Fibroblast of skin of left biceps (primary cell): ENCODE data around the gene ADORA1.

Experiments
- DNase-seq, 2 experiments: peaks; one replicate each; pipeline ENCODE4 v3.0.0-alpha.2; 2013; ENCODE audit warnings: low read depth in 2 of 2

ADORA1 gene

DNA sequence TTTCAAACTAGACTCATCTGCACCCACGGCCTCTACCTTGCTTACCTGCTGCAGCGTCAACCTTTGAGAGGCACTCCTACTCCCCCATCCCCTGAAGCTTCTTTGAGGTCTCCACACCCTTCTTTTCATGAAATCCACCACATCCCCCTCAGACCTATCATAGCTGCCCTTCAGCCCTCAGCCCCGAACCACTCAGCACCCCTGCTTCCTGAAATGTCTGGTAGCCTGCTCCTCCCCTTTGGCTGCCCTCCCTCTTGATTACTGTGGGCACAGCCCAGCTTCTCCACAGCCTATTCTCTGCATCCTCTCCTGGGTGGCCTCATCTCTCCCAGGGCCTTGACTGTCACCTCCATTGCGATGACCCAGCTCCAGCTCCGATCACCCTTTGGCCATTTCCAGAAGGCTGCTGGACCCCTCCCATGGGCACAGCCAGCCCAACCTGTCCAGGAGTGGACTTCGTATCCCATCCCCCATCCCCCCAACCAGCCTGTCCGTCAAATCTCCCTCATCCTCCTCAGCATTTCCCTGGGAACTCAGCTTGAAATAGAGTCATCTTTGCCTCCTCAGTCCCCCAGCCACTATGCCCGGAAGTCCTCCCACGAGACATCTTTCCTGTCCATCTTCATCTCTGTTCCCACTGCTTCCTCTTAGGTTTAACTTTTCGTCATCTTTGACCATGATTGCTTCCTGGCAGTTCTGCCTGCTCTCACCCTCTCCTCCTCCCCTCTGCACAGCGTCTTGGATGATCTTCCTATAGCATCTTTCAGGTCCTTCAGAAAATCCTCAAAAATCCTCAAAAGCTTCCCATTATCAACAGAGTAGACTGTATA lies 6.1 kb upstream of the ADORA1 start:
- no peak for DNase-seq

DNA sequence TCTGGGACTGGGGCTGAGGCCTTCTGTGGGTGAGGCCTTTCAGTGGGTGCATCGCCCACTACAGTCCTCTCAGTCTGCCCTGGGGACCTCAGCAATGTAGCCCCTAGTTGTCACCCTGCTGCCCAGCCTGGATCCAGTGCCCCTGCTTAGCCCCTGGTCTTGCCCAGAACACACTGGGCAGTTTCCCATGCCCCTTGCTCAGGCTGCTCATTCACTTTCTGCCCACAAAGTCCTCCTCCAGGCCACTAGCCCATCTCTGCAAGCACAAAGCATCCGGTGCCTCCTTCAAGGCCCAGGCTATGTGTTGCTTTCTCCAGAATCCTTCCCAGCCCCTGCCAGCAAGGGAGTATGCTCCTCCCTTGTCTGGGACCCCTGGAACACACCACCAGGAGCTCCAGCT lies 5.4 kb upstream of the ADORA1 start:
- no peak for DNase-seq

DNA sequence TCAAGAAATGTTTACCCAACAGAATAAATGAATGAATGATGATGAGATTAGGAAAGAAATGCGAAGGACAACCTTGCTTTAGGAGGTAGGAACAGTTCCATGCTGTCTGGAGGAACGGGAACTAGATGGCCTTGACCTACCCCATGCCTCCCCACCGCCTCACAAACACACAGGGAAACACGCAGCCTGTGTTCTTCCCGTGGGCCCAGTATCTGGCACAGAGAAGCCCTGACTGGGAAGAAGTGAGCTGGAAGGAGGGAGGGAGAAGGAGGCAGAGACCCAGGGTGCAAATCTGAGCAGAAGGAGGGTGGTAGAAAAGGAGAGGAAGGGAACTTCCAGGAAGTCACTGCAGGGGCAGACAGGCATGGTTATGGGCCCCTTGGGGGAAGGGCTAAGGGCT lies 3.5 kb upstream of the ADORA1 start:
- DNase-seq: no peak

DNA sequence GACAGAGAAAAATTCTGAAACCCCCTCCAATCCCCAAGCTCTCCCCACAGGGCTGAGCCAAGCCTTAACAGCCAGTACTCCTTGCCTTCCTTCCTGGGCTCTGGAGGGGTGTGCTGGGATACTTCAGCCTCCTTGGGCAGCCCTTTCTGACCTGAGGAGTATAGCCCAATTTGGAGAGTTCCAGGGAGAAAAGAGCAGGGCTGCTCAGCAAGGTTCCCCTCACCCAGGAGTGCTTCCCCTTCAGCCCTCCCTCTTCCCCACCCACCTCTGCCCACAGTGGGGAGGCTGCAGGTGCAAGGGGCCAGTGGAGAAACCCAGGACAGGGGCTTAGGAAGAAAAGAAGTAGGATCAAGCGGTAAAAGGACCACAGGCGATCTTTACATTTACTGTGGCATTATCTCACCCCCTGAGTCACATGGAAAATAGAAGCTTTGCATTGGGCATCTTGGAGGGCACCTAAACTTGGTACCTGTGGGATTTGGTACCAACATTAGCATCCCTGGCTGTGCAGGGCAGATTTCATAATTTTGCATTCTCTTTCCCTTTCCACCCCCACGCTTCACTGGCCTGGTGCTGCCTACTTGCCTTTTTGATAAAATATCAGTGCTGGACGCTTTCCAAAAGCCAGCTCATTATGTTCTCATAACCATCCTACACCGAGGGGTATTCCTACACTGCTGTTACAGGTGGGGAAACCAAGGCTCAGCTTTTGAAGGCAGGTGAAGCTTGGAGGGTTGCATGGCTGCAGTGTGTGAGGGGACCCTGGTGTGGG lies 2.8 kb upstream of the ADORA1 start:
- DNase-seq: no peak

DNA sequence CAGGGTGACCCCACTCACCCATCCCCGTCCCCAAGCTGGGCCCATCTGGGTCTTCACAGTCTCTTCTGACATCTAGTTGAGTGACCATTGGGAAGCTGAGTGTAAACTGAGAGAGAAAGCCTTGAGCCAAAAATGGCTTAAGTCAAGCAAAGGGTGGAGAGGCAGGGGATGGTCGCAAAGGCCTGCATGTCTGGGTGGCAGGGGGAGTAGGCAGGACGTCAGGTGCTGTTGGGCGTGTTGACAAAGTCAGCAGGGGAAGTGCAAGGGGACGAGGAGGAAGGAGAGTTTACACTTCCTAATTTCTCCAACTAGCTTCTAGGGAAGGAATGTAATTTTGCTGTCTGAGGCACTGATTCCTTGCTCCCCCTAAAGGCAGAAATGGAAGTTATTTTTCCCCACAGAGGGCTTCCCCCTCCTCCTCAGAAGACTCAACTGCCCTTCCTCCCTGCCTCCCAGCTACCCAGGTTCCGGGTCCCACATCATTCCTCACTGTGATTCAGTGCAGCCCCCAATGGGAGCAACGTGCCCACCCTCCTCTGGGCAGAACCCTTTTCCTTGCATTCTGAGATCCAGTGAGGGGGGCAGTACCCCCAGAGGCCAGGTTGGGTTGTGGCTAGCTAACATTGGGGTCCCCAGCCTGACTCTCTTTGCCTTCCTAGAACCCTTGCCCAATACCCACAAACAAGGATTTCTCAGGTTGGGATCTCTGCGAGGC lies 1.2 kb upstream of the ADORA1 start:
- no peak for DNase-seq

DNA sequence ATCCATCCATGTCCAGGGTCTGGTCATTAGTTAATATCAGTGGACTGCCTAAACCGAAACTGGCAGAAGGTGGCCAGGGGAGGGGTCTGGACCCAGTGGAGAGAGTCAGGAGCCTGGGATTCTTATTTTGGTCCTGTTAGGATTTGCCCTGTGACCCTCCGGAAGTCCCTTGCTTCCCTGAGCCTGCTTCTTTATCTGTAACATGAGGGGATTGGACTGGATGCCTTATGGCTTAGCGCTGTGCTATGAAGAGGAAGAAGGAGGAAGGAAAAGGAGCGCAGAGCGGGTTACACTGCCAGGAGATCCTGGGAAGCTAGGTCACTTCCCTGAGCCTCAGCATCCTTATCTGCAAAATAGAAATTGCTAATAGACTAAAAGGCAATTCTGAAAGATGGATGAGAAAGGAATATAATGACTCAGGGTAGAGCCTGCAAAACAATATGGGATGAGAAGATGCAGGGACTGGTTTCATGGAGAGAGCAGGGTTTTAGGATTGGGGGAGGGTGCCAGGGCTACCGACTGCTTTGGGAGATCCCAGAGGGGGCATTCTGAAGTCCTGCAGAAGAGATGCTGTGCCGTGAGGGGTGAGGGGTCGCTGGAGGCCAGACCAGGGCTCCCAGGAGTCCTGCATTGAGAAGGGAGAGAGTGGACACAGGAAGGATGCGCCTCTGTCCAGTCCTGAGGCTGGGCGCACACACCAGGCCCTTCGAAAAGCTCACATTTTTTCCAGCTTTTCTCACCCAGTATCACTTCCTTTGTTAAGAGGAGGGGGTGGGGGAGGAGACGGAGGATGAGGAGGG lies 460 bp upstream of the ADORA1 start:
- no peak for DNase-seq

DNA sequence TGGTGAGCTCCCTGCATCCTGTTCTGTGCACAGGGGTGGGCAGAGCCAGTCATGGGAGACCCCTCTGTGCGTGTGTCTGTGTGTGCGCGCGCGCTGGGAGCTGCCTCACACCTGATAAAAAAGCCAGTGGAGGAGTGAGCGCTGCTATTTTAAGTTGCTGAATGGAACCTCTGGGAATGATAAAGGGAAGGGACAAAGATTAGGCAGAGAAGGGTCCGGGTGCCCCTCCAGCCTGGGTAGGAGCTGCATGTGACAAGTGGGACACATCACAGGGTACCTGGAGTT lies 847 bp downstream of the ADORA1 start:
- DNase-seq: no peak

DNA sequence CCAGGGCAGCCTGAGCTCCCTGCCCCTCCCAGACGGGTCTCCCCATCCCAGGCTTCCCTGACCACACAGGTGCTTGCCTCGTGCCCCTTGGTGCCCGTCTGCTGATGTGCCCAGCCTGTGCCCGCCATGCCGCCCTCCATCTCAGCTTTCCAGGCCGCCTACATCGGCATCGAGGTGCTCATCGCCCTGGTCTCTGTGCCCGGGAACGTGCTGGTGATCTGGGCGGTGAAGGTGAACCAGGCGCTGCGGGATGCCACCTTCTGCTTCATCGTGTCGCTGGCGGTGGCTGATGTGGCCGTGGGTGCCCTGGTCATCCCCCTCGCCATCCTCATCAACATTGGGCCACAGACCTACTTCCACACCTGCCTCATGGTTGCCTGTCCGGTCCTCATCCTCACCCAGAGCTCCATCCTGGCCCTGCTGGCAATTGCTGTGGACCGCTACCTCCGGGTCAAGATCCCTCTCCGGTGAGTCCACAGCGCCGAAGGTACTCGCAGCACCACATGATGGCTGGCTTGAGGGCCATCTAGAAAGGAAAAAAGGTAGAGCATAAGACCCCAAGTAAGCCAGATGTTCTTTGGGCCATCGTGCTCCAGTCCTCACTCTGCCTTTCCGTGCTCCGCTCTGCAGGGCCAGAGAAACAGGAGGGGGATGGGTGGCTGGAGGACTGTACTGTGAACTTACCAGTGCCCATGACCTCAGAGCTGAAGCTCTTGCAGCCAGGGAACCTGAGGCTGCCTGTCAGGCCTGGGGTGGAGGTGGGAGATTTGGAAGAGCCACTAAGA lies 1.4 kb downstream of the ADORA1 start:
- DNase-seq: no peak

DNA sequence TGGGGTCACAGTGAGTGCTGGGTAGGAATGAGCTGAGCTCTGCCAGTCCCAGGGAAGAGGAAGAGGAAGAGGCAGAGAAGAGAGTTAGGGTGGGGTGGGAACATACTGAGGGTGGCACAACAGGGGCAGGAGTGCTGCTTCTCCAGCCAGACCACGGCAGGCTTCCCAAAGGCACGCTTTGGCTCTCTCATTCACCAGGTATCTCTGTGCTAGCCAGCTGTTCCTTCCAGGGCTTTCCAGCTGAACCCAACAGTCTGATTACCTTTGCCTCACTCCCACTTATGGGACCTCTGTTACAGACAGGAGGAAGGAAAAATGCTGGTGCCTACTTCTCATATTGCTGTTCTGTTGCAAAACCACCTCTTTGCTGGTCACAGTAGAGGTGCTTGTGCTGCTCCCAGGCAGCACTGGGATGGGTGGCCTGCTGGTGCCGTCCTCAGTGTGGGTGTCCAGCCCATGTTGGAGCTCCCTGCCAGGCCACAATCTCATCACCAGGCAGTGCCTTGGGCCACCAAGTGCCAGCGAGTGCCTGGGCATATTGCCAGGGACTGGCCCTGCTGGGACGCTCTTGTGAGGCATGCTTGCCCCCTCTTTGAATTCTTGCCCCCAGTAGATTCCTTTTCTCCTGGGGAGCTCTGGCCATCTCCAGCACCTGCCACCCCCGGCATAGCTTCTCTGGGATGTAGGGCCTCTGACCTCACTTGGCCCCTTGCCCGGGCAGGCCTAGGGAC lies 2.1 kb downstream of the ADORA1 start:
- no peak for DNase-seq

DNA sequence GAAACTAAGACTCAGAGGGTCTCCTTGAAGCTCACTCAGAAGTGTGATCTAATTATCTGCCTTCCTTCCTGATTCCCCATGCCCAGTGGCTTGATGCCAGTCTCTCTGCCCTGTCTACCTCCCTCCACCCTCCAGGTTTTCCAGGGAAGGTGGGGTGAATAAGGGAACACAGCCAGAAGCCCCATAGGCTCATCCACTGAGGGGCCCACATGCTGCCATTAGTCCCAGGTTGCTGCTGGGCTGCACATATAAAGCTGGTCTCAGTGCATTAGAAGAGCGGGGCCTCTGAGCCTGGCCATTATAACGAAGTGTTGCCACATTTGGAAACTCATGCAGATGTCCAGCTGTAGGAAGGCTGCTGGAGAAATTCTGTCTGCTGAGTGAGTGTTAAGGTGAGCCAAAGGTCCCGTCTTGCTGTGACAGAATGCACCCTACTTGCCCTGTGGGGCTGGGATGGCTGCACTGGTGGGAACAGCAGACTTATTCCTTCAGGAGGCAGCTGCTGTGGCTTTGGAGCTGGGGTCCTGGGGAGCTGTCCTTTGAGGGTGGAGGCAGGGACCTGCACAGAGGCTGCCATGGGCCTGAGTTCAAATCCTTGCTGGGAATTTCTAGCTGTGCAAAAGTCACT lies 2.9 kb downstream of the ADORA1 start:
- DNase-seq: no peak

DNA sequence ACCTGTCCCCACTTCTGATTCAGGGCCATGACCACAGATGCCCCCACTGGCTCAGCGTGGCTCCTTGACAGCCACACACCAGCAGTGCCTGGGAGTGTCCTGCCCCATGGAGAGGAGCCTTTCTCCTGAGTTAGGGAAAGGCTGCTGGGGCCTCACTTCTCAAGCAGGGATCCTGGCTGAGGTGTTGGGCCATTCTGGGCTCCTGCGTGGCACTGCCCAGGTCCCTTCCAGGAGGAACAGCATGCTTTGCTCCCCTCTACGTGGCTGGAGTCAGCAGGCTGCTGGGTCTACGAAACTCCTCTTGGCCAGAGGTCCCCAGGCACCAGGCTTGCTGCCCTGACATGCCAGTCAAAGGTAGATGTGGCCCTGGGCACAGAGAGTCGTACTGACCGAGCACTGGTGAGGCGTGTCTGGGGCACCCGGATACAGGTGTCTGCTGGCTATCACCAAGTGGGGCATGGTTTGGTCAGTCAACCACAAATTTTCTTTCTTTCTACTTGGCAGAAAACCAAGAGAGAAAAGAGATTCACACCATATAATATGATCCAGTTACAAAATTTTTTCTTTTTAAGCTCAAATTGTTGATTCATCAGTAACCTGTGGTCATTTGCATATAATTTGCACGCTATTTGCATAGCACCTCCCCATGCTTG lies 4.1 kb downstream of the ADORA1 start:
- no peak for DNase-seq

DNA sequence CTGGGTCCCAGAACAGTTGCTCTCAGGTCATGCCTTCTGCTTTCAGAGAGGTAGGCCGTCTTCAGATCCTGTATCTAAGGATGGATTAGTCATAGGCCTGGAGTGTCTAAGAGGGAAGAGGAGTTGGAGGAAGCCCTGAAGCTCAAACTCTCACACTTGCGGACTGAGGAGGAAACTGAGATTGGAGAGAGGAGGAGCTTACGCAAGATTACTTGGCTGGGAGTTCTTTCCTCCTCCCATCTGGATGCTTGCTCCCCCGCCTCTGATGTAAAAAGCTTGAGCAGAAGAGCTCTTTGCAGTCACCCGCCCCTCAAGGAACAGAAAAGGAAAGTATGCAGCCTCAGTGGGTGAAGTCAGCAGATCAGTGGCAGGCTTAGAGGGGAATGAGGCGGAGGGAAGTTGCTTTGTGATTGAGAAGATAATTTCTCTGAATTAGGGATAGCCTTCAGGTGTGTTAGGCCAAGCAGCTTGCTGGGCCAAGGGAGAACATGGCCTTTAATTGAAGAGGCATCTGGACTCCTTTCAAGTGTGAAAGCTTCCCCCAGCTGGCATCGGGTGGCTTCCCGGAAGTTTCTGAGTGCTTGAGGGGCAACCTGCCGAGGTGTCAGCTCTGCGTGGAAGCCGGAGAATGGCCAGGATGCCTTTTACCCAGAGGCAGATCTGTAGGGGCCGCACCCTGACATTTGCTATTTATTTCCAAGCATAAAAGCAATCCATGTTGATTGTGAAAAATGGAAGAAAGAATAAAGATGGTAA lies 6.6 kb downstream of the ADORA1 start:
- DNase-seq: peak; percentile 25 to 32

DNA sequence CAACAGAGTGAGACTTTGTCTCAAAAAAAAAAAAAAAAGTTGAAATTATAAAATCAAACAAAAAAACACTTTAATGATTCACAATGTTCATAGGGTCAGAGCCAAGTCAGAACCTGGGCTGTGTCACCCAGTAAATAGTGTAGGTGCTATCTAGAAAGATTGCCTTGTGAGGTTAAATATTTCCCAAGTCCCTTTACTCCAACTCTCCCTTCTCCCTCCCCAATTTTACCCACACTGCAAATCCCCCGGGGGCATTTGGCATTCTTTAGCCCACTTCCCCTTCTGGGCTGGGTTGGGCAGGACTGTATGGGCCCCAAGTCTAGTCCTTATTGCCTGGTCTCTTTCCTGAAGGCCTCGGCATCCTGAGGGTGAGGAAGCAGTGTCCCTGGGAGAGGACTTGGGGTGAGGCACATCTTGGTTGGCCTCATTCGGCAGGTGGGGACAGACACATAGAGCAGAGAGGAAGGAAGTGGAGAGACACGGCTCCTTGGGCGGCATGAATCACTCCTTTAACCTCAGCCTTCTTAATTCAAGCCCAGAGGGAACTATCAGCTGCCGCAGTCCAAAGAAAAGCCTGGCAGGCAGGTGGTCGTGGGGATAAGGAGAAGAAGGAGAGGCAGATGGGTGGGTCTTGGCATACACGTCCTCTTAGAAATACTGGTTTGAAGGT lies 8.2 kb downstream of the ADORA1 start:
- no peak for DNase-seq

DNA sequence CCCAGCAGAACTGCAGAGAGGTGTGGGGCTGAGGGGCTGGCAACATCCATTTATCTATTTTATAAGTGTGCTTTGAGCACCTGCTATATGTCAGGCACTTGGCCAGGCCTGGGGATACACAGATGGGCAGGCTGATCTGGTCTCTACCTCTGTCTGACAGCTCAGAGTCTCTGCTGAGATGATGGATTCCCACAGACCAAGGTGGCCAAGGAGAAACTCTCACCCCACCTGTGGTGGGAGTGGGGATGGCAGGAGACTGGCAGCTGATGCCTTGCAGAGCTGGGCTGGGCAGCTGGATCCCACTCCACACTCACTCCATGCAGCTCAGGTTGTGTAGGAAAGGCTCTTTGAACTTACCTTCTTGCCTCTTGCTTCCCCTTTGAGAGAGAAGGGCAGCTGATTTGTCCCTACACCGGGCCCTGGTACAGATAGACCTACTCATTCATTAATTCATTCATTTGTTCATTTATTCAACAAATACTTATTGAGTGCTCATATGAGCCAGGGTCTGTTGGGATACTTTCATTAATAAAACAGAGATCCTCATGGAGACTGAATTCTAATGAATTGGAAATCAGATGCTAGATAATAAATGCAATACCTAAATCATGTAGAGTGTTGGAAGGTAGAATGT lies 9.0 kb downstream of the ADORA1 start:
- DNase-seq: no peak

DNA sequence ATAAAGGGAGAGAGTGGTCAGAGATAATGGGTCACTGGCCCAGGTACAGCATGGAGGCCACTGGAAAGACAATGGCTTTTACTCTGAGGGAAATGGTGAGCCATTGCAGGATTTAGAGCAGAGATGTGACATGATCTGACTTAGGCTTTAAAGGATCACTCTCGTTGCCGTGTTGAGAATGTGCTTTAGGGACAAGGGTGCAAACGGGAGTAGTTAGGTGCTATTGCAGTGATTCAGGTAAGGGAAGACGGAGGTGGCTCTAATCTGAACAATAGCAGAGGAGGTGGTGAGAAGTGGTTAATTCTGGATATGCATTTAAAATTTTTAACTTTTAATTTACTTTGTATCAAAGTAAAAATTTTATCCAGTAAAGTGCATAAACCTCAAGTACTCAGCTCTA lies 9.8 kb downstream of the ADORA1 start:
- no peak for DNase-seq

DNA sequence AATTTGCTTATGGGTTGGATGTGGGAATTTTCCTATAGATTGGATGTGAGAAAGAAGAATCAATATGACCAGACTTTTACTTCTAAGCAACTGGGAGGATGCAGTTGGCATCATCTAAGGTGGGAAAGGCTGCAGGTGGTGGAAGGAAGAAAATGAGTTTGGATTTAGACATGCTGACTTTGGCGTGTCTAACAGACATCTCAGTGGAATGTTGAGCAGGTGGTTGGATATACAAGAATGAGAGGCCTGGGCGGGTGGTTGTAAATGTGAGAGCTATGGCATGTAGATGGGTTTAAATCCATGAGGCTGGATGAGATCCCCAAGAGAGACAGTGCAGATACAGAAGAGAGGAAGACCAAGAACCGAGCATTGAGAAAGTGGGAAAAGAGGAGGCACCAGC lies 10.5 kb downstream of the ADORA1 start:
- no peak for DNase-seq

DNA sequence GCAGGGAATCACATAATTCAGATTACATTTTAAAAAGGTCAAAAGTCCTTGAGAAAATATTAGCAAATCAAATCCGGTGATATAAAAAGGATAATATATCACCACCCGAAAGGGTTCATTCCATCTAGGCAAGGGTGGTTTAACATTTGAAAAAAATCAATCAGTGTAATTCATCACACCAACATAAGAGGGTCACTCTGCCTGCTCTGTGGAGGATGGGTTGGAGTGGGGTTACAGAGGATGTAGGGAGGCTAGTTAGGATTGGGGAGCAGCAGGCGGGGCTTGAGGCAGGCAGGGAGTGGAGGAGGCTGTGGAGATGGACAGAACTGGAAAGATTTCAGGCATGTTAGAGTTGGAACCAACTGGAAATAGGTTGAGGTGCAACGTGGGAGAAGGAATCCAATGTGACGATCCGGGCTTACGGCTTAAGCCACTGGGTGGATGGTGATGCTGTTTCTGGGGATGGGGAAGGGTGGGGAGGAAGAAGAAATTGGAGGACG lies 12.5 kb downstream of the ADORA1 start:
- DNase-seq: no peak
